CD14-positive monocyte (primary cell): ENCODE measurements around the gene BCL2. TPM values are rescaled to one million over a fixed set of nuclear protein-coding genes. Genes with fewer than 3 reads are reported as not detected.
"Not testable (repeated sequence)": the region's sequence is repeated elsewhere in the genome, so short reads cannot be mapped to it uniquely, and the experiment has no call there.

Source experiments
- DNase-seq, 3 donors: peaks; one replicate each; pipeline ENCODE4 v3.0.0-alpha.2; 2011 to 2022
- H2AFZ ChIP-seq: 2 replicates; pipeline ENCODE4 v1.6.0; 2012; ENCODE audit warnings: mild to moderate bottlenecking, low read depth, low read length, inconsistent platforms; ENCODE audit not compliant: insufficient read depth, poor library complexity, severe bottlenecking
- H3K27ac ChIP-seq, 2 donors: 1 replicate in 1 of 2; 2 replicates in 1 of 2; pipeline ENCODE4 v1.5.1; 2012 to 2013; ENCODE audit warnings: low read length in 2 of 2, control low read depth in 1 of 2, inconsistent platforms in 1 of 2, low read depth in 1 of 2, mild to moderate bottlenecking in 1 of 2
- H3K27me3 ChIP-seq, 2 donors: one replicate each; pipeline versions ENCODE4 v1.6.0 to v1.6.1; 2011 to 2013; ENCODE audit warnings: low read length in 2 of 2; ENCODE audit not compliant: control insufficient read depth in 2 of 2, insufficient read depth in 2 of 2
- H3K36me3 ChIP-seq, 2 donors: replicated peaks in 1 of 2; 1 replicate in 1 of 2; 2 replicates in 1 of 2; pipeline versions ENCODE4 v1.5.1 to v1.6.1; 2012 to 2013; ENCODE audit warnings: low read length in 2 of 2, control low read depth in 1 of 2, inconsistent platforms in 1 of 2, mild to moderate bottlenecking in 1 of 2; ENCODE audit not compliant: insufficient read depth in 2 of 2, control insufficient read depth in 1 of 2
- H3K4me1 ChIP-seq, 2 donors: 1 replicate in 1 of 2; 2 replicates in 1 of 2; pipeline versions ENCODE4 v1.5.1 to v1.6.1; 2012 to 2013; ENCODE audit warnings: low read length in 2 of 2, control low read depth in 1 of 2, inconsistent platforms in 1 of 2, mild to moderate bottlenecking in 1 of 2, moderate library complexity in 1 of 2; ENCODE audit not compliant: insufficient read depth in 2 of 2, control insufficient read depth in 1 of 2
- H3K4me2 ChIP-seq: replicated peaks from 2 replicates; pipeline ENCODE3; 2012; ENCODE audit warnings: low read length, moderate library complexity, mild to moderate bottlenecking; ENCODE audit not compliant: poor library complexity, severe bottlenecking; ENCODE audit errors: extremely low read depth
- H3K4me3 ChIP-seq, 3 experiments: fragments of 200-600 bp in 1 of 3; sonication (generic) in 1 of 3; replicated peaks in 1 of 3; 1 replicate in 2 of 3; 2 replicates in 1 of 3; pipeline ENCODE4 v1.5.1; 2011 to 2013; ENCODE audit warnings: low read length in 3 of 3, mild to moderate bottlenecking in 3 of 3, control low read depth in 2 of 3, low read depth in 2 of 3, inconsistent platforms in 1 of 3, moderate library complexity in 1 of 3
- H3K79me2 ChIP-seq: 2 replicates; pipeline ENCODE4 v1.6.0; 2012; ENCODE audit warnings: mild to moderate bottlenecking, control low read depth, inconsistent platforms, low read length, moderate library complexity; ENCODE audit not compliant: insufficient read depth
- H3K9ac ChIP-seq: 2 replicates; pipeline ENCODE4 v1.6.0; 2017; ENCODE audit warnings: low read length, mild to moderate bottlenecking; ENCODE audit not compliant: insufficient read depth, poor library complexity, severe bottlenecking
- H3K9me3 ChIP-seq, 2 donors: replicated peaks in 1 of 2; 1 replicate in 1 of 2; 2 replicates in 1 of 2; pipeline versions ENCODE4 v1.5.1 to v1.6.1; 2012 to 2013; ENCODE audit warnings: low read length in 2 of 2, control low read depth in 1 of 2; ENCODE audit not compliant: control insufficient read depth in 1 of 2, insufficient read depth in 1 of 2
- H4K20me1 ChIP-seq: 2 replicates; pipeline ENCODE4 v1.6.0; 2012; ENCODE audit warnings: mild to moderate bottlenecking, low read length, control low read depth, moderate library complexity; ENCODE audit not compliant: insufficient read depth
- H3K27ac Mint-ChIP-seq, 7 donors: one replicate each; pipeline ENCODE4 v1.8.0; 2020; ENCODE audit warnings: mild to moderate bottlenecking in 7 of 7, mixed read lengths in 7 of 7, moderate library complexity in 6 of 7, inconsistent platforms in 2 of 7
- H3K27me3 Mint-ChIP-seq, 3 donors: one replicate each; pipeline ENCODE4 v1.8.0; 2021 to 2022; ENCODE audit warnings: low read depth in 3 of 3, mild to moderate bottlenecking in 3 of 3, mixed read lengths in 3 of 3, moderate library complexity in 3 of 3, inconsistent platforms in 1 of 3
- H3K36me3 Mint-ChIP-seq, 2 donors: one replicate each; pipeline ENCODE4 v1.8.0; 2020; ENCODE audit warnings: mixed read lengths in 2 of 2, inconsistent platforms in 1 of 2, mild to moderate bottlenecking in 1 of 2
- H3K4me1 Mint-ChIP-seq: one replicate; pipeline ENCODE4 v1.8.0; 2020; ENCODE audit warnings: mild to moderate bottlenecking, mixed read lengths
- H3K4me3 Mint-ChIP-seq, 2 donors: one replicate each; pipeline ENCODE4 v1.8.0; 2020; ENCODE audit warnings: mild to moderate bottlenecking in 2 of 2, mixed read lengths in 2 of 2, moderate library complexity in 1 of 2
- H3K9me3 Mint-ChIP-seq, 7 donors: one replicate each; pipeline ENCODE4 v1.8.0; 2020 to 2022; ENCODE audit warnings: mixed read lengths in 7 of 7, mild to moderate bottlenecking in 6 of 7, moderate library complexity in 6 of 7, inconsistent platforms in 2 of 7
- CTCF ChIP-seq: fragments of 200-600 bp; IDR thresholded peaks from one replicate; pipeline ENCODE4 v1.8.0; 2022; ENCODE audit warnings: antibody characterized with exemption, mild to moderate bottlenecking
- WGBS: methylation state at CpG from one replicate; pipeline ENCODE4 v1.1.5; 2013; ENCODE audit warnings: missing lambda C conversion rate; ENCODE audit not compliant: insufficient coverage; 5-methylcytosine and 5-hydroxymethylcytosine counted together
- intact Hi-C, 2 donors: fragments of 100-400 bp; cut with micrococcal nuclease; formaldehyde crosslinking; loops; one replicate each; pipeline versions ENCODE4 v1.15.0 to v1.15.1; 2023
- polyA plus RNA-seq, 3 donors: library from polyadenylated mRNA; depleted of rRNA in 1 of 3; unstranded in 2 of 3; stranded (reverse) in 1 of 3; fragments of 300-500 nt in 2 of 3; fragments of >200 nt in 1 of 3; fragmentation: Illumina TruSeq in 2 of 3; gene quantifications; 1 replicate in 2 of 3; 2 replicates in 1 of 3; pipeline ENCODE4 v1.2.3, GENCODE V29; 2012 to 2021

Gene BCL2
- polyA plus RNA-seq, 3 donors = 0.58 to 2.5 (median 1.1) TPM

- H3K27me3 Mint-ChIP-seq = no peaks in the 10 kb centered on the region
- no peak overlapping the region for H3K27ac Mint-ChIP-seq
- no peak for TF ChIP-seq CTCF
- Histone ChIP-seq H3K27me3 (no peaks in the 10 kb centered on the region), H2AFZ (no peak overlapping the region), H3K4me2 (no peak overlapping the region), H3K27ac (no peak overlapping the region), H3K4me1 (peaks cover 26 to 35% of the 10 kb centered on the region in 2 donors), H4K20me1 (no peaks in the 10 kb centered on the region), H3K9me3 (no peaks in the 10 kb centered on the region), H3K9ac (no peak overlapping the region), H3K36me3 (no peaks in the 10 kb centered on the region), H3K79me2 (peaks cover 15% of the 10 kb centered on the region), H3K4me3 (no peak overlapping the region)
- intact Hi-C loops = no loop called here
- no peaks in the 10 kb centered on the region for H3K9me3 Mint-ChIP-seq
- DNase-seq = no peak
- 100% methylated on average over 4 of the region's 8 CpGs for WGBS
- peaks cover 9% of the 10 kb centered on the region for H3K4me1 Mint-ChIP-seq
- H3K36me3 Mint-ChIP-seq = no peaks in the 10 kb centered on the region
- H3K4me3 Mint-ChIP-seq = no peak overlapping the region
Observed at GRCh38 chr18:63202828-63203227, 116.7 kb downstream of the BCL2 start.

GRCh38 chr18:63201456-63201855 is 118.1 kb downstream of the BCL2 start:
- DNase-seq, H3K9ac ChIP-seq, H4K20me1 ChIP-seq, H3K9me3 ChIP-seq, H2AFZ ChIP-seq, H3K27me3 ChIP-seq, H3K27ac Mint-ChIP-seq, H3K4me1 Mint-ChIP-seq, H3K36me3 Mint-ChIP-seq, H3K4me2 ChIP-seq, H3K9me3 Mint-ChIP-seq, H3K4me3 ChIP-seq, H3K27ac ChIP-seq, H3K36me3 ChIP-seq, H3K27me3 Mint-ChIP-seq, H3K4me3 Mint-ChIP-seq, intact Hi-C loops: not testable (repeated sequence)
- H3K4me1 ChIP-seq = peaks cover 28 to 33% of the 10 kb centered on the region in 2 donors
- peaks cover 15% of the 10 kb centered on the region for H3K79me2 ChIP-seq
- WGBS = no CpG with 5 or more reads among the region's 3 CpGs
